A549 (cell line): ENCODE results near the gene PTPRN2.

Experiments used
- CBX2 ChIP-seq: fragments of 200-600 bp; sonication (generic); IDR thresholded peaks from 2 replicates; pipeline ENCODE4 v1.6.1; 2016; ENCODE audit warnings: low read depth, mild to moderate bottlenecking, borderline replicate concordance
- EP300 ChIP-seq, 2 experiments: fragments of >200 bp; sonication (Bioruptor Twin); formaldehyde crosslinking; IDR thresholded peaks; 2 replicates in 1 of 2; 3 replicates in 1 of 2; pipeline ENCODE4 v1.6.1; 2016 to 2017
- JUNB ChIP-seq: fragments of >200 bp; sonication (Bioruptor Twin); formaldehyde crosslinking; IDR thresholded peaks from 2 replicates; pipeline ENCODE4 v1.6.1; 2016
- MYC ChIP-seq: IDR thresholded peaks from 2 replicates; pipeline ENCODE4 v1.6.1; 2012; ENCODE audit warnings: mild to moderate bottlenecking, inconsistent platforms, low read length, improper control_type of control experiment, borderline replicate concordance
- POLR2A ChIP-seq: IDR thresholded peaks from 2 replicates; pipeline ENCODE4 v1.6.1; 2012; ENCODE audit warnings: mild to moderate bottlenecking, low read length
- TF ChIP-seq, protein P1 (sequence below): fragments of >200 bp; sonication (Bioruptor Twin); formaldehyde crosslinking; IDR thresholded peaks from 3 replicates; pipeline ENCODE4 v1.5.1; 2016

DNA sequence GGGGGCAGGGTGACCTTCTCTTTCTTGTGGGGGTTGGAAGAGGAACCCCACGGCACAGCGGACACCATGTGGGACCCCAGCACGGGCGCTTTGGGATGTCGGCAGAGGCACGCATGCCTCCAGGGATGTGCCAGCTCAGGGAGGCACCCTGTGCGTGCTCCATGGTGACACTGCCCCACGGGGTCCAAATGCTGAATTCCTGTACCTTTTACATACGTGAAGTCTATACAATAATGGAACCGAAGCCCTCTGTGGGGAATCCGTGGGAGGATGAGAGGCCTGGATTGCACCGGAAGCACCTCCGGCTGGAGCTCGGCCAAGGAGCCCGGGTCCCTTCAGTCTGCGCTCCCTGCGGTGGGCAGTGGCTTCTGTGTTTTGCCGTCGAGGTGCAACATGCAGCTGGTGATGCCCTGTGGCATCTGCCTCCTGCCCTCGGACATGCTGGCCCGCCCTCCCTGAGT is 726.6 kb downstream of the PTPRN2 start:
- TF ChIP-seq, protein P1, sequence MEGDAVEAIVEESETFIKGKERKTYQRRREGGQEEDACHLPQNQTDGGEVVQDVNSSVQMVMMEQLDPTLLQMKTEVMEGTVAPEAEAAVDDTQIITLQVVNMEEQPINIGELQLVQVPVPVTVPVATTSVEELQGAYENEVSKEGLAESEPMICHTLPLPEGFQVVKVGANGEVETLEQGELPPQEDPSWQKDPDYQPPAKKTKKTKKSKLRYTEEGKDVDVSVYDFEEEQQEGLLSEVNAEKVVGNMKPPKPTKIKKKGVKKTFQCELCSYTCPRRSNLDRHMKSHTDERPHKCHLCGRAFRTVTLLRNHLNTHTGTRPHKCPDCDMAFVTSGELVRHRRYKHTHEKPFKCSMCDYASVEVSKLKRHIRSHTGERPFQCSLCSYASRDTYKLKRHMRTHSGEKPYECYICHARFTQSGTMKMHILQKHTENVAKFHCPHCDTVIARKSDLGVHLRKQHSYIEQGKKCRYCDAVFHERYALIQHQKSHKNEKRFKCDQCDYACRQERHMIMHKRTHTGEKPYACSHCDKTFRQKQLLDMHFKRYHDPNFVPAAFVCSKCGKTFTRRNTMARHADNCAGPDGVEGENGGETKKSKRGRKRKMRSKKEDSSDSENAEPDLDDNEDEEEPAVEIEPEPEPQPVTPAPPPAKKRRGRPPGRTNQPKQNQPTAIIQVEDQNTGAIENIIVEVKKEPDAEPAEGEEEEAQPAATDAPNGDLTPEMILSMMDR: no peak
- TF ChIP-seq MYC (no peak), POLR2A (no peak), EP300 (IDR thresholded peaks at IDR 0.05) (no peak), CBX2 (no peak), JUNB (no peak)
